Measurements from ENCODE around the gene INPP4A. TPM values are rescaled to one million over a fixed set of nuclear protein-coding genes. Genes with fewer than 3 reads are reported as not detected.

INPP4A gene
- total RNA-seq, 2 experiments from 2014 or later: 29.1 to 33.0 TPM

- H3K36me3 Mint-ChIP-seq (ENCODE audit: low read depth): peaks cover 25% of the 10 kb centered on the region
- H3K4me3 Mint-ChIP-seq: peak within 1 kb of the TSS; percentile 83
- no peaks in the 10 kb centered on the region for H3K27me3 Mint-ChIP-seq
- H3K9me3 Mint-ChIP-seq (ENCODE audit: low read depth): no peaks in the 10 kb centered on the region
- ChIA-PET CTCF (interaction anchor here (0.9 to 1.8 kb wide), 6 partner anchors 9 to 213 kb away, joined by 3 to 5 read pairs (median 3); no protein-coding TSS in a partner anchor), POLR2A (no interaction called here)
- ATAC-seq: peak; percentile 91
- intact Hi-C loops (cut with DNase I, micrococcal nuclease): loop anchor here (1.0 to 10.0 kb wide), 10 partner anchors 151 to 1954 kb away; partner anchors contain the start of genes TXNDC9 (in 2 of the 2), ACTR1B (in 1 of the 2), C2orf15 (in 1 of the 2) and EIF5B (in 1 of the 2)
- peak within 1 kb of the TSS; percentile 94 for H3K27ac Mint-ChIP-seq
- peaks cover 61% of the 10 kb centered on the region for H3K4me1 Mint-ChIP-seq
- DNase-seq: peak; percentile 95
These were observed 163.7 kb downstream of the INPP4A start, which contains the start of the genes COA5 and UNC50 for GRCh38 chr2:98608116-98608961. TSS of gene COA5 (minus strand) at chr2:98608512. CDS start at chr2:98608405, 107 bp downstream. TSS of gene UNC50 (plus strand) at chr2:98608589. CDS start at chr2:98609760, 1,171 bp downstream.

- Mint-ChIP-seq H3K9me3 (ENCODE audit: low read depth) (no peaks in the 10 kb centered on the region), H3K27me3 (no peaks in the 10 kb centered on the region), H3K4me3 (peak overlapping the region; percentile 83), H3K36me3 (ENCODE audit: low read depth) (peaks cover 29% of the 10 kb centered on the region), H3K27ac (peak overlapping the region; percentile 94), H3K4me1 (peaks cover 66% of the 10 kb centered on the region)
- ATAC-seq (no peak), DNase-seq (peak; percentile 20)
- POLR2A ChIA-PET: no interaction called here
- CTCF ChIA-PET: interaction anchor here (0.6 to 1.8 kb wide), 8 partner anchors 9 to 279 kb away, joined by 3 to 5 read pairs (median 3); no protein-coding TSS in a partner anchor
- intact Hi-C loops (cut with DNase I, micrococcal nuclease): loop anchor here (1.0 to 10.0 kb wide), 10 partner anchors 152 to 1953 kb away; partner anchors contain the start of genes TXNDC9 (in 2 of the 2), ACTR1B (in 1 of the 2), C2orf15 (in 1 of the 2) and EIF5B (in 1 of the 2)
These were observed 164.4 kb downstream of the INPP4A start for GRCh38 chr2:98608962-98609604.

GRCh38 chr2:98614024-98614739 is 169.5 kb downstream of the INPP4A start:
- intact Hi-C loops (cut with DNase I, micrococcal nuclease): no loop called here
- no peak for ATAC-seq
- ChIA-PET POLR2A (no interaction called here), CTCF (interaction anchor here (0.6 kb wide), 1 partner anchor 603 kb away, joined by 3 read pairs; no protein-coding TSS in a partner anchor)
- Mint-ChIP-seq H3K4me3 (no peak overlapping the region), H3K27ac (peak overlapping the region; percentile 52), H3K27me3 (no peaks in the 10 kb centered on the region), H3K9me3 (ENCODE audit: low read depth) (no peaks in the 10 kb centered on the region), H3K4me1 (peaks cover 43% of the 10 kb centered on the region), H3K36me3 (ENCODE audit: low read depth) (peaks cover 54% of the 10 kb centered on the region)
- DNase-seq: no peak

GRCh38 chr2:98615481-98615880 is 170.8 kb downstream of the INPP4A start:
- Mint-ChIP-seq H3K27me3 (no peaks in the 10 kb centered on the region), H3K4me3 (no peak overlapping the region), H3K9me3 (ENCODE audit: low read depth) (no peaks in the 10 kb centered on the region), H3K4me1 (peaks cover 41% of the 10 kb centered on the region), H3K27ac (peak overlapping the region; percentile 10), H3K36me3 (ENCODE audit: low read depth) (peaks cover 48% of the 10 kb centered on the region)
- intact Hi-C loops (cut with DNase I, micrococcal nuclease): no loop called here
- CTCF ChIA-PET: interaction anchor here (1.0 kb wide), 1 partner anchor 12 kb away, joined by 3 read pairs; no protein-coding TSS in a partner anchor
- POLR2A ChIA-PET: no interaction called here
- ATAC-seq: no peak
- peak; percentile 21 for DNase-seq

- intact Hi-C loops (cut with DNase I, micrococcal nuclease): no loop called here
- ATAC-seq (no peak), DNase-seq (no peak)
- H3K36me3 Mint-ChIP-seq (ENCODE audit: low read depth): peaks cover 44% of the 10 kb centered on the region
- ChIA-PET POLR2A (interaction anchor here (0.6 kb wide), 1 partner anchor 187 kb away, joined by 4 read pairs; no protein-coding TSS in a partner anchor), CTCF (interaction anchor here (1.5 kb wide), 1 partner anchor 8 kb away, joined by 3 read pairs; no protein-coding TSS in a partner anchor)
- H3K27me3 Mint-ChIP-seq: no peaks in the 10 kb centered on the region
- H3K4me3 Mint-ChIP-seq: no peak overlapping the region
- H3K9me3 Mint-ChIP-seq (ENCODE audit: low read depth): no peaks in the 10 kb centered on the region
- peaks cover 37% of the 10 kb centered on the region for H3K4me1 Mint-ChIP-seq
- H3K27ac Mint-ChIP-seq: peak overlapping the region; percentile 68
These were observed 172.5 kb downstream of the INPP4A start for GRCh38 chr2:98617149-98617548.

- H3K4me1 Mint-ChIP-seq: peaks cover 45% of the 10 kb centered on the region
- intact Hi-C loops (cut with DNase I, micrococcal nuclease): no loop called here
- H3K27me3 Mint-ChIP-seq: no peaks in the 10 kb centered on the region
- H3K36me3 Mint-ChIP-seq (ENCODE audit: low read depth): peaks cover 22% of the 10 kb centered on the region
- DNase-seq (no peak), ATAC-seq (peak; percentile 49)
- H3K4me3 Mint-ChIP-seq: no peak overlapping the region
- H3K9me3 Mint-ChIP-seq (ENCODE audit: low read depth): no peaks in the 10 kb centered on the region
- POLR2A ChIA-PET: no interaction called here
- H3K27ac Mint-ChIP-seq: peak overlapping the region; percentile 19
- CTCF ChIA-PET: interaction anchor here (0.6 kb wide), 1 partner anchor 14 kb away, joined by 3 read pairs; no protein-coding TSS in a partner anchor
These were observed 179.0 kb downstream of the INPP4A start for GRCh38 chr2:98623657-98624056.

GRCh38 chr2:98632351-98632750 is 187.7 kb downstream of the INPP4A start:
- DNase-seq: no peak
- H3K27me3 Mint-ChIP-seq: no peaks in the 10 kb centered on the region
- intact Hi-C loops (cut with DNase I, micrococcal nuclease): loop anchor here in 1 of 2 experiments (10.0 kb wide), 1 partner anchor 302 kb away; the partner anchor contains the start of gene CRACDL
- no peaks in the 10 kb centered on the region for H3K9me3 Mint-ChIP-seq (ENCODE audit: low read depth)
- ChIA-PET CTCF (interaction anchor here (0.6 to 3.8 kb wide), 3 partner anchors 13 to 28 kb away, joined by 3 to 13 read pairs (median 5); no protein-coding TSS in a partner anchor), POLR2A (no interaction called here)
- no peak for ATAC-seq
- no peak overlapping the region for H3K4me3 Mint-ChIP-seq
- H3K27ac Mint-ChIP-seq: no peak overlapping the region
- H3K36me3 Mint-ChIP-seq (ENCODE audit: low read depth): peaks cover 33% of the 10 kb centered on the region
- peaks cover 30% of the 10 kb centered on the region for H3K4me1 Mint-ChIP-seq

- H3K27me3 Mint-ChIP-seq: no peaks in the 10 kb centered on the region
- intact Hi-C loops (cut with DNase I, micrococcal nuclease): loop anchor here in 1 of 2 experiments (1.0 to 10.0 kb wide), 2 partner anchors 203 to 300 kb away; partner anchors contain the start of gene CRACDL
- peaks cover 38% of the 10 kb centered on the region for H3K36me3 Mint-ChIP-seq (ENCODE audit: low read depth)
These were observed 189.9 kb downstream of the INPP4A start for GRCh38 chr2:98634406-98635092.

GRCh38 chr2:98637401-98638147 is 192.9 kb downstream of the INPP4A start:
- Mint-ChIP-seq H3K9me3 (ENCODE audit: low read depth) (no peaks in the 10 kb centered on the region), H3K27me3 (no peaks in the 10 kb centered on the region), H3K4me1 (peaks cover 39% of the 10 kb centered on the region), H3K4me3 (peak overlapping the region; percentile 35), H3K27ac (peak overlapping the region; percentile 91), H3K36me3 (ENCODE audit: low read depth) (peaks cover 37% of the 10 kb centered on the region)
- CTCF ChIA-PET: interaction anchor here (0.6 kb wide), 1 partner anchor 227 kb away, joined by 4 read pairs; no protein-coding TSS in a partner anchor
- intact Hi-C loops (cut with DNase I, micrococcal nuclease): loop anchor here in 1 of 2 experiments (10.0 kb wide), 1 partner anchor 297 kb away; the partner anchor contains the start of gene CRACDL
- DNase-seq (peak; percentile 69), ATAC-seq (peak; percentile 86)
- POLR2A ChIA-PET: no interaction called here

More at GRCh38 chr2:98634406-98635092, 189.9 kb downstream of the INPP4A start:
- peak overlapping the region; percentile 44 for H3K4me3 Mint-ChIP-seq
- ChIA-PET POLR2A (no interaction called here), CTCF (interaction anchor here (0.5 to 3.8 kb wide), 21 partner anchors 9 to 824 kb away, joined by 3 to 13 read pairs (median 3); no protein-coding TSS in a partner anchor)
- ATAC-seq (peak; percentile 67), DNase-seq (peak; percentile 79)
- peak overlapping the region; percentile 85 for H3K27ac Mint-ChIP-seq
- no peaks in the 10 kb centered on the region for H3K9me3 Mint-ChIP-seq (ENCODE audit: low read depth)
- peaks cover 38% of the 10 kb centered on the region for H3K4me1 Mint-ChIP-seq

All from activated CD4-positive, alpha-beta T cell treated with anti-CD3 and anti-CD28 coated beads for 36 hours (primary cell).